ENCODE data around the gene CFAP43.
"Not testable (repeated sequence)": the region's sequence is repeated elsewhere in the genome, so short reads cannot be mapped to it uniquely, and the experiment has no call there.

CFAP43 gene

DNA sequence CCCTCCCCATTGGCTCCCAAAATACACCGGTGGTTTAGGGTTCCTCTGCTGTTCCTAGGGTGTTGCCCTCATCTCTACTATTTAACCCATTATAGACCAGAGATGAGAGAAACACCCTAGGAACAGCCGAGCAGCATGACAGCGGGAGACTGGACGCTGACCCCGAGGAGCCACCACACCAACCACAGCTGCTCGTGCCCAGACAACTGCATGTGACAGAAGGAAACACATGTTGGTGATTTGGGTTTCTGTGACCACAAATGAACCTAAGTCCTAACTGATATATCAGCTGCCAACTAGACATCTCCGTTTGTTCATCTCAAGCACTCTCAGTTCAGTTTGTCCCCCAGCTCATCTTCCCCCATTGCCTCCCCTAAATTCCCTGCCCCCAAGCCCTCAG, 13.4 kb downstream of the CFAP43 start:
- no peak for DNase-seq

DNA sequence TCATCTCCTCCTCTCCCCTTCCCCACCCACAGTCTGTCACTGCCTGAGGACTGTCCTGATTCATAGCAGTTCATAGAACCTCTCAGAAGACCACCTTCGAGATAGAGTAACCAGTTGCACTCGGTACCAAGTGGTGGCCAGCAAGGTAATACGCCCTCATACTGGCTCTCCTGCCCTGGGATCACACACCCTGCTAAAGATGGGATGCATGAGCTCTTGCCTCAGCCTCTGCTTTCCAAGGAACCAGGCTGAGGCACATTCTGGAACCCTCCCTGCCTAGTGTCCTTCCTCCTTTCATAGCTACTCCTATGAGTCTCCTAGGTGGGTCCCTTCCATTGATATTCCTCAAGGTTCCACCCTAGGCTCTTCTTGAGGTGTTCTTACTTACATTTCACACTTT, 15.5 kb downstream of the CFAP43 start:
- DNase-seq: no peak

- peak; percentile 79 for DNase-seq
Measured at GRCh38 chr10:104209575-104210198, 22.5 kb downstream of the CFAP43 start.

- no peak for DNase-seq
Measured at GRCh38 chr10:104208730-104209129, 23.4 kb downstream of the CFAP43 start.

DNA sequence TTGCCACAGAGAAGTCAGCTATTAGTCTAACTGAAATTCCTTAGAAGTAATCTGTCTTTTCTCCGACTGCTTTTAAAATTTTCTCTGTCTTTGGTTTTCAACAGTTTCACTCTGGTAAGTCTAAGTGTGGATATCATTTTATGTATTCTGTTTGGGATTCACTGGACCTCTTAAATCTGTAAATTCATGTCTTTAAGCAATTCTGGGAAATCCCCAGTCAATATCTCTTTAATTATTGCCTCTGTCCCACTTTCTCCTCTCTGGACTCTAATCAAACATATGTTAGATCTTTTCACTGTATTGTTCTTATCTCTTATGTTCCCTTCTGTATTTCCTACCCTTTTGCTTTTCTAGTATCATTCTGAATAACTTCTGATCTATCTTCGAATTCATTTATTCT, 29.9 kb downstream of the CFAP43 start:
- no peak for DNase-seq

DNA sequence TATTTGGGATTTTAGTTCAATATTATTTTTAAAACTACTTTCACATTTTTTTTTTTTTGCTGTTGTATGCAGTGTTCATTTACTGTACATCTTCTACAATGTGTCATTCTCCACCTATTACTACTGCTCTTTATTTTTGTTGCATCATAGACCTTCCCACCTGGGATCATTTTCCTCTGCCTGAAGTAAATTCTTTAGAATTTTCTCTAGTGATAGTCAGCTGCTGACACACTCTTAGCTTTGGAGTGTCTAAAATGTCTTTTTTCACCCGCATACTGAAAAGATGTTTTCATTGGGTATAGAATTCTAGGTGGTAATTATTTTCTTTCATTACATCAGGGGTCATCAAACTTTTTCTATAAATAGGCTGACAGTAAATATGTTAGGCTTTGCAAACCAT, 30.5 kb downstream of the CFAP43 start:
- no peak for DNase-seq

GRCh38 chr10:104199567-104199966, 32.6 kb downstream of the CFAP43 start:
- no peak for DNase-seq

GRCh38 chr10:104197364-104197763, 34.8 kb downstream of the CFAP43 start:
- DNase-seq: no peak

GRCh38 chr10:104195706-104196105, 36.5 kb downstream of the CFAP43 start:
- DNase-seq: no peak

GRCh38 chr10:104193787-104194186, 38.4 kb downstream of the CFAP43 start:
- no peak for DNase-seq

DNA sequence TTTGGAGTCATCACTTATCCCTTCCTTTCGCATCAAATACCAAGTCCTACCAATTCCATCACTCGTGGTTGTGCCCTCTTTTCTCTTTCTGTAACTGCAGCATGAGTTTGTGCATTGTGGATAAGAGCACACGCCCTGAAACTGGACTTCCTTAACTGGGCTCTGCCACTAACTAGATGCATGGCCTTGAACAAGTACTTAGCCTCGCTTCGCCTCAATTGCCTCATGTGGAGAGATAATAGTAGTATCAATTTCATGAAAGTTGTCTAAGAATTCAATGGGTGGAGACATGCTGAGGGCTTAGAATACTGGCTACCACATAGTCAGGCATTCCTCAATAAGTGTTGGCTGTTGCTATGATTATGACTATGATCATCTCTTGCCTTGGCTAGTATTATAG, 41.5 kb downstream of the CFAP43 start:
- no peak for DNase-seq

DNA sequence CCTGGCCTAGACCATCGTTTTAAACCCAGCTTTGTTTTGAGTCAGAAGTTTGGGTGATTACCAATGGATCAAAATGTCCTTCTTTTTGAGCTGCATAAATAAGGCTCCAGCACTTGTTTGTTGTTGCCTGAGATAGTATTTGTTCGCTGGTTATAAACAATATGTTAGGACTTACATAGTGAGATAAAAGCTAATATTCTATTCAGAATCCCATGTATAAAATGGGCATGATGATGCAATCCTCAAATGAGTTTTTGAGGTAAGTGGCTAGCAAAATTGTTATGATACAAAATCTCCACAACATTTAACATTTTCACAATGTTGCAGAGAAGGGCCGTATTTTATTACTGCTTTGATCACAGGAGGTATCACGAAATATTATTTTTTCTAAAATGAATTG, 48.5 kb downstream of the CFAP43 start:
- DNase-seq: no peak

GRCh38 chr10:104174136-104174535, 58.0 kb downstream of the CFAP43 start:
- not testable (repeated sequence) for DNase-seq

DNA sequence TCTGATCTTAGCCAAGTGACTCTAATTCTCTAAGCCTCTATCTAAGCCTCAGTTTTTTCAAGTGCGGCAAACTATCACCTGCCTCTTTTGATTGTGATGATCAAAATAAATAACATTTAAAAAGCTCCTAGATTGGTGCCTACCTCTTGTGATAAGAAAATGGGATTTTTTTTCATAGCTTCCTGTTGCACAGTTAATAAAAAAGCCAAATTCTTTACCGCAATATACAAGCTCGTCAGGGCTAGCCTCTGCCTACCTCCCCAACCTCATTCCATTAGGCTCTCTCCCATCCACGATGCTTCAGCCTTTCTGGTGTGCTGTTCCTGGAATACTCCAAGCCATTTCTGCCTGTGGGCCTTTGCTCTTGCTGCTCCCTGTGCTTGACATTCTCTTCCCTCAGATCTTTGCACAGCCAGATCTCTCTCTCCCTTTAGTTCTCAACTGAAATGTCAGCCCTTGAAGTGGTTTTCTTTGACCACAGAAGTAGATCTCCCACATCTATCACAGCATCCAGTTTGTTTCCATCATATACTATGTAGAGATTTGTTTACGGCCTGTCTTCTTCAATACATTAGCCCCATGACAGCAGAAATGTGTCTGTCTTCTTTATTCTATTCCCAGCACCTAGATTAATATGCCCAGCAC, 61.4 kb downstream of the CFAP43 start:
- no peak for DNase-seq

- no peak for DNase-seq
Measured at GRCh38 chr10:104155591-104155990, 76.6 kb downstream of the CFAP43 start.

GRCh38 chr10:104151737-104152136, 80.4 kb downstream of the CFAP43 start:
- no peak for DNase-seq

DNA sequence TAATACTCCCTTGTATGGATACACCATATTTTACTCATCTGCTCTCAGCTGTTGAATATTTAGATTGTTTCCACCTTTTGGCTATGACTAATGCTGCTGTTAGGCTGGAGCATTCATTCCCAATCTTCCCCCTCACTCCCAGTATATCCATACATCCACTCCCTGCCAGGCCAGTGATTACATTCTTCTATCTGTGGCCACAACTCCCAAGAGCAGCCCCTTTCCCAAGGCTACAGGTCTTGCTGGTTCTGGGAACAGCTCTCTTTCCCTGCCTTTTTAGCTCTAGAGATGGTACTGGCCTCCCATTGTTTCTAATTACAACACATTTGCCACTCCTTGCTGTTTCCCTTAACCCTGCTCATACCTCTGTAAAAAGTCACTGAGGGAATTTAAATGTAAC, 82.0 kb downstream of the CFAP43 start:
- no peak for DNase-seq

DNA sequence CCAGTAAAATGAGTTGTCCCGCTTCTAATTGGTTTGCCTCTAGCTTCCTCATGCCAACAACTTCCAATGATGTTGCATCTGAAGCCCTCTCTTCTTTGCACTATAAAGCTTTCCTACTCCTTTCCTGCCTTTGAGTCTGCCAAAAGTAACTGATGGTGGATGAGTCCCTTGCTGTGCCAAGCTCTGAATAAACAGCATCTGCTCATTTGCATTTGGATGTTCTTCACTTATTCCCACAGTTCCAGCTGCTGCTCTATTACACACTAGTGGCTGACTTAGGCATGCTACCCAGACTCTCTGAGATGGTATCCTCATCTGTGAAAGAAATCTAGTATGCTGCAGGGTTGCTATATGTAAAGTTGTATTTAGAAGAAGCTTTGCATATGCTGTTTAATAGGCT, 85.3 kb downstream of the CFAP43 start:
- DNase-seq: no peak

- DNase-seq: no peak
Measured at GRCh38 chr10:104144931-104145330, 87.2 kb downstream of the CFAP43 start.

DNA sequence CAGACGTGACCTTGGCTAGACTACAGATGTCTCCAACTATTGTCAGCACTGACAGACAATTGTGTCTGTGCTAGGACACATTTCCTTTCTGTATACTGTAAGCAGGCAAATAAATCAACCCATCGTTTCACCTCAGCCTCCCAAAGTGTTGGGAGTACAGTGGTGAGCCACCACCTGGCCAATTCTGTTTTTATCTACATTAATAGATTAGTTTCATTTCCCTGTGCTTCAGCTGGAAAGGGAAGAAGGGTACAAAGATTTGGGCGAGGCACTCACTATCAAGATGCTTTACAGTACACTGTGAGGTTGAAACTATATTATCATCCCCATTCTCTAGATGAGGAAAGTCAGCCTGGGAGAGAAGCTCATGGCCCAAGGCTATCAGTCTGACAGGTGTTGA, 88.3 kb downstream of the CFAP43 start:
- no peak for DNase-seq

- DNase-seq: no peak
Measured at GRCh38 chr10:104142081-104142480, 90.1 kb downstream of the CFAP43 start.

GRCh38 chr10:104139221-104139620, 92.9 kb downstream of the CFAP43 start:
- DNase-seq: no peak

- no peak for DNase-seq
Measured at GRCh38 chr10:104138131-104138530, 94.0 kb downstream of the CFAP43 start.

DNA sequence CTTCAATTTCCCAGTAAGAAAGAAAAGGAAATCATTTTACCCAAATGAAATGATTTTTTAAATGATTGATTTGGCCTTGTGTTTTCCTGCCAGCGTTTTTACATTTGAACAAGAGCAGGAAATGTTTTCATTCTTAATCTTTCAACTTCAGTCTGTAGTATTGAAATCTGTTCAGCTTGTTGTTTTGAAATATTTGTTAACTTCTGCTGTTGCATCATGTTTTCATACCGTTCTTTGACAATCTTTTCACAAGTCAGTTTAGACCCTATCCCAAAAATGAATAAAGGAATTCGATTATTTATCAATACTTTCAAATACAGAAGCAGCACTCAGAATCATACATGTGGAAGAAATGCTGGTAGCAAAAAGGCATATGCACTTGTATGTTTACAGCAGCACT, 102.1 kb downstream of the CFAP43 start:
- DNase-seq: no peak

DNA sequence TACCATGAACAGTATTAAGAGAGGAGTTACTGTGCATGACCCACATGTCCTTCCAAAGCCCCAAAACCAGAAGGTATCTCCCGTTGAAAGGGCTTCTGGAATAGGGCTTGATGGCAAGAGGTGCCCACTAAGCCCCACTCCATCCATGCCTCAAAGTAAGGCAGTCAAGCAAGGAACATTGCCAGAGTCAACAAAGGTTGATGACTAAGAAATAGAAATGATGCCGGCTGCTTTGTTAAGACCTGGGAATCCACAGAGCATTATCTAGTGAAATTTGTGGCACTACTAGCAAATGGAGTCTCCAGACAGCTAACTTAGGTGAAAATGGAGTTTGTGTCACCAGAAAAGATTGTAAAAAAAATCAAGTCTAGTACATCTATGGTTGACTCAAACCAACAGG, 104.0 kb downstream of the CFAP43 start:
- DNase-seq: no peak
